Upper lobe of left lung (tissue), 4 donors: ENCODE measurements around the gene MAML2.

ENCODE experiments used
- CTCF ChIP-seq, 6 experiments: fragments of 450-650 bp in 4 of 6; fragments of 200-600 bp in 2 of 6; sonication (generic) in 2 of 6; IDR thresholded peaks; one replicate each; pipeline ENCODE4 v1.5.1; 2016 to 2019; ENCODE audit warnings: antibody characterized with exemption in 6 of 6
- EP300 ChIP-seq, 4 donors: sonication (generic); formaldehyde crosslinking; IDR thresholded peaks; one replicate each; pipeline ENCODE4 v1.5.1; 2017; ENCODE audit warnings: antibody characterized with exemption in 4 of 4, control low read depth in 2 of 4
- POLR2A ChIP-seq, 4 donors: fragments of 450-650 bp; IDR thresholded peaks; one replicate each; pipeline ENCODE4 v1.5.1; 2016 to 2017; ENCODE audit warnings: antibody characterized with exemption in 4 of 4, mild to moderate bottlenecking in 2 of 4
- POLR2AphosphoS5 ChIP-seq, 2 donors: sonication (generic); formaldehyde crosslinking; IDR thresholded peaks; one replicate each; pipeline ENCODE4 v1.5.1; 2017; ENCODE audit warnings: antibody characterized with exemption in 2 of 2

GRCh38 chr11:96277696-96278038 lies 65.3 kb downstream of the MAML2 start:
- TF ChIP-seq POLR2AphosphoS5 (IDR thresholded peaks at IDR 0.05), result no peak
- TF ChIP-seq EP300 (IDR thresholded peaks at IDR 0.05), result no peak
- no peak for TF ChIP-seq POLR2A (IDR thresholded peaks at IDR 0.05)
- no peak for TF ChIP-seq CTCF (IDR thresholded peaks at IDR 0.05)
